Putamen (tissue), 1 donor: ENCODE data around the gene COBL.

Experiments used
- DNase-seq: peaks from one replicate; pipeline ENCODE4 v3.0.0-alpha.2; 2016; ENCODE audit warnings: low spot score

The COBL gene

GRCh38 chr7:51075681-51076580 lies 240.7 kb downstream of the COBL start:
- DNase-seq: no peak

DNA sequence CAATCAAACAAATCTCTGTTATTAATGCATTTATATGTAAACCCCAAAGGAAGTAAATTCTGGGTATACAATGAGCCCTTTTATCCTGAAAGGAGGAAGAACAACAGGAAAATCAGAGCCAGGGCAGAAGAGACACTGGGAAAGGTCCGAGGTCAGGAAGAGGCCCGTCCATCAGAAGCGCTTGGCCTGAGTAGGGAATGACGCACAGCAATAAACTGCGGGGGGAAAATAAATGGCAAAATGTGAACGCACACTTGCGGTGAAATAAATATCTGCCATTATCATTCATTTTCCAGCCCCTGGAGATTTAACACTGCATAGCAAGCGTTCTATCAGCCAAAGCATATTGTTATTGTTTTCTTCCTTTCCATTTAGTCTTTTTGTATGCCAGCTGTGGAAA lies 243.4 kb downstream of the COBL start:
- DNase-seq: no peak

GRCh38 chr7:51072281-51072680 lies 244.3 kb downstream of the COBL start:
- DNase-seq: no peak

DNA sequence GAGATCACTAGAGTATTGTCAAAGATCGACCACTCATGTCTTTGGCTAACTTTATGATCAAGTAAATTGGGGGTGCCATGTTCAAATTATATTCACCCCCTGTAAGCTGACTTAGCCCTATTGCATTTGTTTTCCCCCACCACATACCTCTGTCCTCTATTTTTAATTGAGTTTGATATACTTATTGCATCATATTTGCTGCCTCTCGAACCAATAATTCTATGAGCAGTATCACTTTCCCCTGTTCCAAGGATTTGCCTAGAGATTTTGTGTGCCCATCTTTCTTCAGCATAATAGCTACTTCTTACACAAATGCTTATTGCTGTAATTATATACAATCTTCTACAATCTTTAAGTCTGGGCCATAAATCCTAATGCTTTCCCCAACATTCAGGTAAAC lies 245.2 kb downstream of the COBL start:
- DNase-seq: no peak

DNA sequence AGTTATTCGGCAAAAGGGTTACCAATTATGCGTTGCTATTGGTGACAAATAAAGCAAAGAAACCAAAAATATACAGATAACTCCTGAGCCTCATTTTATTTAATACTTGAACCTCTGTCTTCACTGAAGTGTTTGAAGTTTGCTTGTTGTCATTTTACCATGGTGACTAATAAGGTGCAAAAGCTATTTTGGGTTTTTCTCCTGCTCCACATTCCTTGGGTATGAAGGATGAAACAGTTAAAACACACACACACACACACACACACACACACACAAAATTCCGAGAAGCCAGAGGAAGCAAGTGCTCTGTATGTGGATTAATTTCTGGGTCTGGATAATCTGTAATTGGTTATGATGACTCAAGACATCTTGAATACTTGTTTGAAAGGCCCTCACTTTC lies 246.5 kb downstream of the COBL start:
- no peak for DNase-seq

- peak; percentile 53 for DNase-seq
These were observed 247.1 kb downstream of the COBL start for GRCh38 chr7:51069411-51070083.

- no peak for DNase-seq
These were observed 248.2 kb downstream of the COBL start for GRCh38 chr7:51068401-51068800.

- peak; percentile 78 for DNase-seq
These were observed 248.9 kb downstream of the COBL start for GRCh38 chr7:51067757-51068156.

DNA sequence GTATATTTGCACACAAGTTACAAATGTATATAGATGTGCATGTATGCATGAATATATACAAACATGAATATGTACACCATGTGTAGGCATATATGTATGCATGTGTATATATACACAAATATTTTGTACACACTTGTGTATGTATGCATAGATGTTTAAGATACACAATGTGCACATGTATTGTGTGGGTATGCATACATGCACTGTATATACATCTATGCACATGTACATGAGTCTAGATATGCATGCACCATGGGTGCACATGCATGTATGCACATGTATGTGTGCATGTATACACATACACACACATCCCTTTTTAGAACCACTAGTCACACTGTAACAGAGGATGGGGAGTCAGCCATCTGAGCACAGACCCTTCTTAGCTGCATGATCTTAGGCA lies 249.4 kb downstream of the COBL start:
- DNase-seq: no peak

GRCh38 chr7:51066405-51066882 lies 250.2 kb downstream of the COBL start:
- DNase-seq: no peak

GRCh38 chr7:51065766-51066165 lies 250.8 kb downstream of the COBL start:
- DNase-seq: no peak

GRCh38 chr7:51064688-51065087 lies 251.9 kb downstream of the COBL start:
- DNase-seq: no peak

- DNase-seq: peak; percentile 29
These were observed 254.2 kb downstream of the COBL start for GRCh38 chr7:51062222-51062987.

GRCh38 chr7:51060536-51060935 lies 256.1 kb downstream of the COBL start:
- no peak for DNase-seq

DNA sequence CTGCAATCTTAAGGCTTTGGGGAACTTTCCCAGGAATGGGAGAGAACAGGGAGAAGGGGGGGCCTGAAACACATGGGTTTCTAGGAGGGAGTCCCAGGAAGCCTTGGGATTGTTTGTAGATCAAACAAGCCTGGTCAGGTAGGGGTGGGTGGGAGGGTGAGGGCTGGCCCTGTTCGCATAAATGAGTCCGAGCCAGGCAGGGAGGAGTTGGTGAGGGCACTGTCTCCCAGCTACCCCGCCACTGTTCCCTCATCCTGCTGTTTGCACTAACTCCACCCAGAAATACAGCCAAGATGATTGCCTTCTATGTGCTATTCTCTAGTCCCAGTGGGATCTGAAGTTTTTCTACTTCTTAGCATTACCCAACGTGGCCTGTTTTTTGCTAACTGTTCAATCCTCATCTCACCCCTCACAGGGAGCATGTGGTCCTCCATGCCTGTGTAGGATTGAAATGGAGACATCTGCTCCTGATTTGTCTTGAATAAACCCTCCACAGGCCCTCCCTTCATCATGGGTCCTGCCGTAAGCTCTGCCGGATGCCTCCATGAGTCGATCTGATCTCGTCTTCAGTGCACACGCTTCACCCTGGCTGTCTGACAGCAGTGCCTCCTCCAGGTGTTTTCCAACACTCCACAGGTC lies 257.0 kb downstream of the COBL start:
- DNase-seq: no peak

GRCh38 chr7:51058764-51059163 lies 257.8 kb downstream of the COBL start:
- no peak for DNase-seq

DNA sequence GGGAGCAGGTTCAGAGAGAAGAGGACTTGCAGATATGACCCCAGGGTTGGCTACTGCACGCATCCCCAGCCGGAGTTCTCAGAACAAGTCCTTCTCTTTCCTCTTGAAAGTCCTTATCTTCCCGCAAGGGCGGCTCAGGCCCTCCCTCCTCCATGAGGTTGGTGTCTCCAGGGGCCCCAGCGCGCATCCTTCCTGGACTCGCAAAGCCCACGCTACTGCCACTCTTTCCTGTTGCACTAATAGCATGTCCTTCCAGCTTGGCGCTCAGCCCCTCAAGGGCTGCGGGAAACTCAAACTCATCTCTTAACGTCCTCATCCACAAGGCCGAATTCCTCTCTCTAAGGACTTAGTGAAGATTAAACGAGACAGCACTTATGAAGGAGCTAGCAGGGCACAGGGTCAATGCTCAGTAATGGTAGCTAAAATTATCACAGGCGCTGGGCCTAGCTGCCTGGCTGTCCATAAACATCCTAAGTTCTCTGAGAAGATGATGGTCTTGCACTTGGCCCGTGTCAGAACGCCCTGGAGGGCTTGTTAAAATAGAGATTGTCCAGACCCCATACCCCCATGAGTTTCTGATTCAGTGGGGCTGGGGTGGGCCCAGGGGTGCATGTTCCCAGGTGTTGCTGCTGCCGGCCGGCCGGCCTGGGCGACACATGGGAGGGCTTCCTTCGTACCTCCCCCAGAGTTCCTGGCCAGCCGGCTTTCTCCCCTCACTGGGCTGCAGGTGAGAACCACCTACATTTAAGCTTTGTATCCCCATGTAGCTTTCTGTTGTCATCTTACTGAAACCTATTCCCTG lies 261.4 kb downstream of the COBL start:
- no peak for DNase-seq

GRCh38 chr7:51054231-51054630 lies 262.4 kb downstream of the COBL start:
- DNase-seq: no peak

GRCh38 chr7:51053160-51053925 lies 263.3 kb downstream of the COBL start:
- no peak for DNase-seq

GRCh38 chr7:51046482-51046881 lies 270.1 kb downstream of the COBL start:
- no peak for DNase-seq
